Type B pancreatic cell (in vitro differentiated cells): ENCODE measurements around the gene NDUFV1. TPM values are rescaled to one million over a fixed set of nuclear protein-coding genes. Genes with fewer than 3 reads are reported as not detected.
"Not testable (repeated sequence)": the region's sequence is repeated elsewhere in the genome, so short reads cannot be mapped to it uniquely, and the experiment has no call there.

ENCODE experiments used
- DNase-seq: peaks from one replicate; pipeline ENCODE4 v3.0.0; 2021; ENCODE audit warnings: mixed read lengths; ENCODE audit not compliant: unreplicated experiment; ENCODE audit errors: extremely low spot score
- H3K27ac Mint-ChIP-seq: 2 replicates; pipeline ENCODE4 v1.8.0; 2021; ENCODE audit warnings: mild to moderate bottlenecking, mixed read lengths
- H3K27me3 Mint-ChIP-seq: 2 replicates; pipeline ENCODE4 v1.8.0; 2021; ENCODE audit warnings: mixed read lengths
- H3K36me3 Mint-ChIP-seq: 2 replicates; pipeline ENCODE4 v1.8.0; 2021; ENCODE audit warnings: mixed read lengths
- H3K4me1 Mint-ChIP-seq: one replicate; pipeline ENCODE4 v1.8.0; 2021; ENCODE audit warnings: mixed read lengths; ENCODE audit not compliant: unreplicated experiment
- H3K4me3 Mint-ChIP-seq: 2 replicates; pipeline ENCODE4 v1.8.0; 2021; ENCODE audit warnings: mild to moderate bottlenecking, mixed read lengths
- H3K9me3 Mint-ChIP-seq: 2 replicates; pipeline ENCODE4 v1.8.0; 2021; ENCODE audit warnings: mixed read lengths
- total RNA-seq: library from RNA; stranded (reverse); gene quantifications from 2 replicates; pipeline ENCODE4 v1.2.1, GENCODE V29; 2021; ENCODE audit warnings: low replicate concordance
- TF ChIP-seq, protein P1 (sequence below): fragments of 200-600 bp; sonication (generic); conservative IDR thresholded peaks from 2 replicates; pipeline ENCODE4 v1.5.0; 2021; ENCODE audit warnings: antibody characterized with exemption, mild to moderate bottlenecking

The NDUFV1 gene
- total RNA-seq, 1 donor from 2014 or later: 226 TPM

DNA sequence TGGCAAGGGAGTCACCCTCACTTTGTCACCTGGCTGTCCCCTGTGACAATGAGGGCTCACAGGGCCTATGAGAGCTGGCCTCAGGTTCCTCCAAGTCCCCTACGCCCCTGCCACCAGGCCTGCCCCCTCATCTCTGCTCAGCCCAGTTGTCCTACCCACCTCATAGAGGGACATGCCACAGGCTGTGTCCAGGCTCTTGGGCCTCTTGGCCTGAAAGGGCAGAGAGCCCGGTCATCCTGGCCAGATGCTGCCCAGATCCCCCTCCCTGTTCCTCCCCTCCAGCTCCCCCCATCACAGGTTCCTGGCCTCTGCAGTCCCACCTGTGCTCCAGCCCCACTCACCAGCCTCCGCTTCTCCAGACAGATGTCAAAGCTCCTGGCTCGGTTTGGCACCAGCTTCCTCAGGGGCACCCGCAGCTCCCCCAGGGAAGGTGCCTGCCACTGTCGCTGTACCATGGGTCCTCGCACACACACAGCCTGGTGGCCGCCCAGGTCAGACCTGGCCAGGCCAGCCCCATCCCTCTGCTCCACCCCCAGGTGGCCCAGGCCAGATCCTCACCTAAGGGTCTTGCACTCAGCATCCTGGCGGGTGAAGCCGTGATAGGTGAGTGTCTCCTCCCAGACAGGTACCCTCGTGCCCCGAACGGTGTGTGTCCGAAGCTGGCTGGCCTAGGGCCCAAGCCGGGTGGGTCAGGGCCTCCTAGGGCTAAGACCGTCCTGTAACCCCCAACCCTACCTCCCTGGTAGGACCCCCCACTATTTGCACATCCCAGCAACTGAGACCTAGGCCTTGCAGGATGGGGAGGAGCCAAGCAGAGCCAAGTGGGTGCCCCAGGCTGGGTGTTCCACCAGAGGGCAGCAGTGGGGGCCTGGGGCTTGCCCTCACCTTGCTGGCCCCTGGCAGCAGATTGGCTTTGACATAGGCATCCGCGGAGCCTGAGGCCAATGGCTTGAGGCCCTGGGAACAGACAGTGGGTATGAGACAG is 8.3 kb downstream of the NDUFV1 start:
- no peaks in the 10 kb centered on the region for H3K36me3 Mint-ChIP-seq
- H3K4me3 Mint-ChIP-seq: peak overlapping the region; percentile 20
- peak; percentile 70 for DNase-seq
- H3K27ac Mint-ChIP-seq: no peak overlapping the region
- TF ChIP-seq, protein P1, sequence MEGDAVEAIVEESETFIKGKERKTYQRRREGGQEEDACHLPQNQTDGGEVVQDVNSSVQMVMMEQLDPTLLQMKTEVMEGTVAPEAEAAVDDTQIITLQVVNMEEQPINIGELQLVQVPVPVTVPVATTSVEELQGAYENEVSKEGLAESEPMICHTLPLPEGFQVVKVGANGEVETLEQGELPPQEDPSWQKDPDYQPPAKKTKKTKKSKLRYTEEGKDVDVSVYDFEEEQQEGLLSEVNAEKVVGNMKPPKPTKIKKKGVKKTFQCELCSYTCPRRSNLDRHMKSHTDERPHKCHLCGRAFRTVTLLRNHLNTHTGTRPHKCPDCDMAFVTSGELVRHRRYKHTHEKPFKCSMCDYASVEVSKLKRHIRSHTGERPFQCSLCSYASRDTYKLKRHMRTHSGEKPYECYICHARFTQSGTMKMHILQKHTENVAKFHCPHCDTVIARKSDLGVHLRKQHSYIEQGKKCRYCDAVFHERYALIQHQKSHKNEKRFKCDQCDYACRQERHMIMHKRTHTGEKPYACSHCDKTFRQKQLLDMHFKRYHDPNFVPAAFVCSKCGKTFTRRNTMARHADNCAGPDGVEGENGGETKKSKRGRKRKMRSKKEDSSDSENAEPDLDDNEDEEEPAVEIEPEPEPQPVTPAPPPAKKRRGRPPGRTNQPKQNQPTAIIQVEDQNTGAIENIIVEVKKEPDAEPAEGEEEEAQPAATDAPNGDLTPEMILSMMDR: peak; percentile 66
- peaks cover 5% of the 10 kb centered on the region for H3K9me3 Mint-ChIP-seq
- H3K27me3 Mint-ChIP-seq: peaks cover 14% of the 10 kb centered on the region
- peaks cover 17% of the 10 kb centered on the region for H3K4me1 Mint-ChIP-seq

DNA sequence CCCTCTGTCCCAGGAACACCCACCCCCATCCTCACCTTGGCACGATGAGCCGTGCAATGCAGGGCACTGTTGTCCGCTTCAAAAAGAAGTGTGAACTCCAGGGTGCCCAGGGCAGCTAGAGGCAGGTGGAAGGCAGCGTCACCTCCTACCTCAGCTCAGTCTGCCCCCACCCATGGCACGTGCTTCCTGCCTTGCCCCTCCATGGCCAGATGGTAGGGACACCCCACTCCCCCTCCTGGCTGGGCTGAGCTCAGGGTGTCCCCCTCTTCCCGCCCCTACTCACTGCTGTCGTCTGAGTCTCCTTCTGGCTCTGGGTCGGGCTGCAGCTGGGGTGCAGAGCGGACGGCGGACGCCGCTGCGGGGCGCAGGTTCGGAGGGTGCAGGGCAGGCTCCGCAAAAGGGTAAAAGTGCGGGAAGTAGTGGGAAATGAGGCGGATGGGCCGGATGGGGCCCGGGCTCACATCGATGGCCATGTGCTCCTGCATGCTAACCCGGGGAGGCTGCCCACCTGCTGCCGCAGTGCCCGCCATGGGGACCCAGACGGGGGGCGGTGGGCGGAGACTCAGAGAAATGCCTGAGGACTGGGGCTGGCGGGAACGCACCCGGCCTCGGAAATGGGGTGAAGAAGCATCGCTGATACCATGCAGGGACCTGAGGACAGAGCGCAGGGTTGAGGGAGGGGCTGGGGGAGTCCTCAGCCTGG is 9.1 kb downstream of the NDUFV1 start:
- H3K9me3 Mint-ChIP-seq: peaks cover 5% of the 10 kb centered on the region
- H3K4me3 Mint-ChIP-seq: no peak overlapping the region
- H3K27ac Mint-ChIP-seq: no peak overlapping the region
- TF ChIP-seq, protein P1: no peak
- no peaks in the 10 kb centered on the region for H3K36me3 Mint-ChIP-seq
- peaks cover 23% of the 10 kb centered on the region for H3K4me1 Mint-ChIP-seq
- no peak for DNase-seq
- H3K27me3 Mint-ChIP-seq: peaks cover 20% of the 10 kb centered on the region

DNA sequence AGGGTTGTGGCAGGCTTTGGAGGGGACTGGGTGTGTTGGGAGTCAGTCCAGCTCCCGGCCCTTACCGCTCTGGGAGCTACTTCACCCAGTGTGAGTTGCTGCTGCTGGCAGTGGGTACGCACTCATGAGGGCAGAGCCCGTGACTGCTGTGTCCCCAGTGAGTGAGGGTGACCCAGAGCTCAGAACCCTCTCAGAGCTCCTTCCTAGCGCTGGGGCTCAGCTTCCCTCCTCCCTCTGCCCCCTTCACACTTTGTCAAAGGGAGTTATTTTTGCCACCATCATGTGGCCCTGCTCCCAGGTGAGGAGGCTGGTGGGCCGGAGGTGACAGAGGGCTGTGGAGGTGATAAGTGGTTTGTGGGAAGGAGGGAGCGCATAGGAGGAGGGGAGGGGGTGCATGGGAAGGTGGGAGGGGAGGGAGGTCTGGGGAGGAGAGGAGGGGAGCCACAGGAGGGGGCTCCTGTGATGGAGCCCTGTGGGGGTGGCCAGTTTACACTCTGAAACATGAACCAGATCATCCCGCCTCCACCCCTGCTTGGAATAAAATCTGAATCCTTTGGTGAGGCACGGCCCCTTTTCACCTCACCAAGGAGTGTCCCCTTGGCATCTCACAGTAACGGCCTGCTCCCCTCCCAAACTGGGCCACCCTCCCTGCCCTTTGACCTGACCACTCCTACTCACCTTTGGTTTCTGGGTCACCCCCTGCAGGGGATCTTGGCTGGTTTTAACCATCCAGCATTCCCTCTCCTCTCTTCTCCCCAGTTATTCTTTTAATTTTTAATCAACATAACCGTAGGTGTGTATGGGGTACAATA is 9.9 kb downstream of the NDUFV1 start:
- peaks cover 5% of the 10 kb centered on the region for H3K9me3 Mint-ChIP-seq
- H3K4me1 Mint-ChIP-seq: peaks cover 27% of the 10 kb centered on the region
- no peak overlapping the region for H3K4me3 Mint-ChIP-seq
- H3K36me3 Mint-ChIP-seq: no peaks in the 10 kb centered on the region
- DNase-seq: no peak
- peak overlapping the region; percentile 57 for H3K27ac Mint-ChIP-seq
- peaks cover 28% of the 10 kb centered on the region for H3K27me3 Mint-ChIP-seq
- TF ChIP-seq, protein P1: no peak

DNA sequence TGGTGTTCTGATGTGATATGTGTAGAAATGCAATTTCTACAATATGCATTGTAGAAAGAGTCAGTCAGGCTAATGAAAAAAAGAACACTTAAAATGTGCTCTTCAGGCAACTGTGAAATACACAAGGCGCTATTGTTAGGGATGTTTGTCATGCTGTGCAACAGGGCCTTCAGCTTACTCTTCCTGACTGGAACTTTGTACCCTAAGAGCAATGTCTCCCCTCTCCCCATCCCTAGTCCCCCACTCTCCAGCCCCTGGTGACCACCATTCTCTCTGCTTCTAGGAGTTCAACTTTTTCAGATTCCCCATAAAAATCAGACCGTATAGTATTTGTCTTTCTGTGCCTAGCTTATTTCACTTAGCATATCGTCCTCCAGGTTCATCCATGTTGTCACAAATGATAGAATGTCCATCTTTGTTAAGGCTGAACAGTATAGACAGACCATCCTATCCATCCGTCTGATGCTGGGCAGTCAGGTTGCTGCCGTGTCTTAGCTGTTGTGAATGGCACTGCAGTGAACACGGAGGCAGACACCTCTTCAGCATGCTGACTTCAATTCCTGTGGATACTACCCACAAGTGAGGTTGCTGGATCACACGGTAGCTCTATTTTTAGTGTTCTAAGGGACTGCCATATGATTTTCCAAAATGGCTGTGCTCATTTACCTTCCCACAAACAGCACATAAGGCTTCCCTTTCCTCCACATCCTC is 10.7 kb downstream of the NDUFV1 start:
- DNase-seq: no peak
- peak overlapping the region; percentile 38 for H3K4me3 Mint-ChIP-seq
- H3K4me1 Mint-ChIP-seq: peaks cover 31% of the 10 kb centered on the region
- peak overlapping the region; percentile 57 for H3K27ac Mint-ChIP-seq
- no peaks in the 10 kb centered on the region for H3K36me3 Mint-ChIP-seq
- peaks cover 32% of the 10 kb centered on the region for H3K27me3 Mint-ChIP-seq
- H3K9me3 Mint-ChIP-seq: peaks cover 5% of the 10 kb centered on the region
- TF ChIP-seq, protein P1: no peak

DNA sequence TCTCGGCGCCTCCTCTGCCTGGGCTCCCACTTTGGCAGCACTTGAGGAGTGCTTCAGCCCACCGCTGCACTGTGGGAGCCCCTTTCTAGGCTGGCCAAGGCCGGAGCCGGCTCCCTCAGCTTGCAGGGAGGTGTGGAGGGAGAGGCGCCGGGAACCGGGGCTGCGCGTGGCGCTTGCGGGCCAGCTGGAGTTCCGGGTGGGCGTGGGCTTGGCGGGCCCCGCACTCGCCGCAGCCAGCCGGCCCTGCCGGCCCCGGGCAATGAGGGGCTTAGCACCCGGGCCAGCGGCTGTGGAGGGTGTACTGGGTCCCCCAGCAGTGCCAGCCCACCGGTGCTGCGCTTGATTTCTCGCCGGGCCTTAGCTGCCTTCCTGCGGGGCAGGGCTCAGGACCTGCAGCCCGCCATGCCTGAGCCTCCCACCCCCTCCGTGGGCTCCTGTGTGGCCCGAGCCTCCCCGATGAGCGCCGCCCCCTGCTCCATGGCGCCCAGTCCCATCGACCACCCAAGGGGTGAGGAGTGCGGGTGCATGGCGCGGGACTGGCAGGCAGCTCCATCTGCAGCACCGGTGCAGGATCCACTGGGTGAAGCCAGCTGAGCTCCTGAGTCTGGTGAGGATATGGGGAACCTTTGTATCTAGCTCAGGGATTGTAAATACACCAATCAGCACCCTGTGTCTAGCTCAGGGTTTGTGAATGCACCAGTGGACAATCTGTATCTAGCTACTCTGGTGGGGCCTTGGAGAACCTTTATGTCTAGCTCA is 12.3 kb downstream of the NDUFV1 start:
- H3K4me3 Mint-ChIP-seq: peak overlapping the region; percentile 95
- H3K9me3 Mint-ChIP-seq, H3K27ac Mint-ChIP-seq, DNase-seq, H3K36me3 Mint-ChIP-seq: not testable (repeated sequence)
- H3K4me1 Mint-ChIP-seq: peaks cover 31% of the 10 kb centered on the region
- peaks cover 35% of the 10 kb centered on the region for H3K27me3 Mint-ChIP-seq

DNA sequence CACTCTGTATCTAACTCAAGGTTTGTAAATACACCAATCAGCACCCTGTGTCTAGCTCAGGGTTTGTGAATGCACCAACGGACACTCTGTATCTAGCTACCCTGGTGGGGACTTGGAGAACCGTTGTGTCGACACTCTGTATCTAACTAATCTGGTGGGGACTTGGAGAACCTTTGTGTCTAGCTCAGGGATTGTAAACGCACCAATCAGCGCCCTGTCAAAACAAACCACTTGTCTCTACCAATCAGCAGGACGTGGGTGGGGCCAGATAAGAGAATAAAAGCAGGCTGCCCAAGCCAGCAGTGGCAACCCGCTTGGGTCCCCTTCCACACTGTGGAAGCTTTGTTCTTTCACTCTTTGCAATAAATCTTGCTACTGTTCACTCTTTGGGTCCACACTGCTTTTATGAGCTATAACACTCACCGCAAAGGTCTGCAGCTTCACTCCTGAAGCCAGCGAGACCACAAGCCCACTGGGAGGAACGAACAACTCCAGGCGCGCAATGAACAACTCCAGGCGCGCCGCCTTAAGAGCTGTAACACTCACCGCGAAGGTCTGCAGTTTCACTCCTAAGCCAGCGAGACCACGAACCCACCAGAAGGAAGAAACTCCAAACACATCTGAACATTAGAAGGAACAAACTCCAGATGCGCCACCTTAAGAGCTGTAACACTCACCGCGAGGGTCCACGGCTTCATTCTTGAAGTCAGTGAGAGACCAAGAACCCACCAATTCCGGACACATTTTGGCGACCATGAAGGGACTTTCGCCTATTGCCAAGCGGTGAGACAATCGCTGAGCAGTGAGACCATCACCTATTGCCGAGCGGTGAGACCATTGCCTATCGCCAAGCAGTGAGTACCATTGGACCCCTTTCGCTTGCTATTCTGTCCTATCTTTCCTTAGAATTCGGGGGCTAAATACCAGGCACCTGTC is 13.2 kb downstream of the NDUFV1 start:
- not testable (repeated sequence) for H3K36me3 Mint-ChIP-seq, DNase-seq, H3K9me3 Mint-ChIP-seq
- H3K4me3 Mint-ChIP-seq: peak overlapping the region; percentile 95
- H3K27ac Mint-ChIP-seq: peak overlapping the region; percentile 79
- peaks cover 31% of the 10 kb centered on the region for H3K4me1 Mint-ChIP-seq
- peaks cover 35% of the 10 kb centered on the region for H3K27me3 Mint-ChIP-seq

DNA sequence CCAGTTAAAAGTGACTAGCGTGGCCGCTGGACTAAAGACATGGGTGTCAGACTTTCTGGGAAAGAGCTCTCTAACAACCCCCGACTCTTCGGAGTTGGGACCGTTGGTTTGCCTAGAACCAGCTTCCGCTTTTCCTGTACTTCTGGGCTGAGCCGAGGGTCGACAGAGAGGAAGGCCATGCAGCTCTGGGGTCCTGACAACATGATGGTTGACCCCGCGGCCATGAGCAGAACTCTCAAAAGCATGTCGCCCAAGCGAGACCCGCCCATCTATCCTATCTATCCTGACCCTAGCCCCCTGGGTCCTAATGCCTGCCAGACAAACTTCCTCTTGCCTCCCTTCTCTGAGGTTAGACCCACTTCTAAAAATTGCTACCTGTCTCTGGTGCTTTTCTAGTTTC is 13.9 kb downstream of the NDUFV1 start:
- peak; percentile 69 for DNase-seq
- Mint-ChIP-seq H3K4me1 (peaks cover 31% of the 10 kb centered on the region), H3K4me3 (peak overlapping the region; percentile 95), H3K27me3 (peaks cover 35% of the 10 kb centered on the region), H3K27ac (peak overlapping the region; percentile 79)
- H3K36me3 Mint-ChIP-seq, H3K9me3 Mint-ChIP-seq: not testable (repeated sequence)
